HEK293T (cell line): ENCODE data around the gene RAB7B.

Experiments
- SP1 ChIP-seq: fragments of 450-650 bp; IDR thresholded peaks from 2 replicates; pipeline ENCODE4 v1.6.1; 2017
- TF ChIP-seq, protein P1 (sequence below): fragments of 450-650 bp; IDR thresholded peaks from 2 replicates; pipeline ENCODE4 v1.6.1; 2016

- no peak for TF ChIP-seq SP1
- TF ChIP-seq, protein P1, sequence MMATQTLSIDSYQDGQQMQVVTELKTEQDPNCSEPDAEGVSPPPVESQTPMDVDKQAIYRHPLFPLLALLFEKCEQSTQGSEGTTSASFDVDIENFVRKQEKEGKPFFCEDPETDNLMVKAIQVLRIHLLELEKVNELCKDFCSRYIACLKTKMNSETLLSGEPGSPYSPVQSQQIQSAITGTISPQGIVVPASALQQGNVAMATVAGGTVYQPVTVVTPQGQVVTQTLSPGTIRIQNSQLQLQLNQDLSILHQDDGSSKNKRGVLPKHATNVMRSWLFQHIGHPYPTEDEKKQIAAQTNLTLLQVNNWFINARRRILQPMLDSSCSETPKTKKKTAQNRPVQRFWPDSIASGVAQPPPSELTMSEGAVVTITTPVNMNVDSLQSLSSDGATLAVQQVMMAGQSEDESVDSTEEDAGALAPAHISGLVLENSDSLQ: no peak
Observed at GRCh38 chr1:205970486-205970885, 32.7 kb downstream of the RAB7B start.
